Mononuclear cell (primary cell): ENCODE results near the gene DCAF5. TPM values are rescaled to one million over a fixed set of nuclear protein-coding genes. Genes with fewer than 3 reads are reported as not detected.
"Not testable (repeated sequence)": the region's sequence is repeated elsewhere in the genome, so short reads cannot be mapped to it uniquely, and the experiment has no call there.

Experiments
- H3K27me3 ChIP-seq: 2 replicates; pipeline ENCODE4 v1.6.0; 2011; ENCODE audit warnings: low read length, control low read depth; ENCODE audit not compliant: insufficient read depth
- H3K4me1 ChIP-seq: 2 replicates; pipeline ENCODE4 v1.5.1; 2011; ENCODE audit warnings: mild to moderate bottlenecking, low read length, control low read depth; ENCODE audit not compliant: insufficient read depth
- H3K4me3 ChIP-seq: 2 replicates; pipeline ENCODE4 v1.5.1; 2011; ENCODE audit warnings: mild to moderate bottlenecking, low read length, moderate library complexity
- H3K9me3 ChIP-seq: 2 replicates; pipeline ENCODE4 v1.5.1; 2011; ENCODE audit warnings: low read depth, mild to moderate bottlenecking, control low read depth, low read length
- total RNA-seq: library from RNA; depleted of rRNA; stranded (reverse); fragments of >200 nt; gene quantifications from one replicate; pipeline ENCODE4 v1.2.3, GENCODE V29; 2012

The DCAF5 gene
- total RNA-seq, 1 donor: 42.2 TPM

DNA sequence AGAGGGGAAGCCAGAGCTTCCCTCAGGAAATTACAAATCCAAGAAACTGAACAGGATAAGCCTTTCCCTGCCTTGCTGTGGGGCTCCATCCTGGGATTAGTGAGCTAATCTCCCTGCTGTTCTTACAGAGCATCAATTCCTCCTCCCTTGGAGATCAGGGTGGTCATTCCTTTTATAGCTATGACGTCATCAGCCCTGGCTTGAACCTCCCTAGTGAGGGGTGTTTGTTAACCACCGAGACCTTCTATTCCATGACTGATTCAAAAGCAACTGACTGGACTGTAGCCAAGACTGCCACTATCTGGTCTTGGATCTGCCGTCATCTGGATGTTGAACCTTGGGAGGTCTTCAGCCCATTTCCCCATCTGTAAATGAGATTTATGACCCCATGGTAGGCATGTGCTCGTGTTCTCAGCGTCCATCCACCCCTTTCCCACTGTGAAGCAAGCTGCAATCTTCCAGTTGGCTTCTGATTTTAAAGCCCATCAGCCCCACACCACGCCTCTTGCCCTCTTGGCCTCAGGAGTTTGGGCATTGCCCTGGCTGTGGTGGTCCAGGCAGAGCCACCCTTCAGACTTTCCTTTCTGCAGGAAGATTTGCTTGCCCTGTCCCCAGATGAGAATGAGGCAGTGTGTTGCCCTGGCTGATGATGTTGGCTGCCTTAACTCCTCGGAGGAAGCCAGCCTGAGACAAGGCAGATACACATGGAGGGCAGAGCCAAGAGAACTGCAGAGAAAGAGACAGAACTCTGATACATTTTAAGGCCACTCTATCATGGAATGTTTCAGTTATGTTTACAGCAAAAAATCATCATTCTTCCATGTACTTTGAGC is 114.2 kb downstream of the DCAF5 start:
- H3K4me1 ChIP-seq: peaks cover 35% of the 10 kb centered on the region

DNA sequence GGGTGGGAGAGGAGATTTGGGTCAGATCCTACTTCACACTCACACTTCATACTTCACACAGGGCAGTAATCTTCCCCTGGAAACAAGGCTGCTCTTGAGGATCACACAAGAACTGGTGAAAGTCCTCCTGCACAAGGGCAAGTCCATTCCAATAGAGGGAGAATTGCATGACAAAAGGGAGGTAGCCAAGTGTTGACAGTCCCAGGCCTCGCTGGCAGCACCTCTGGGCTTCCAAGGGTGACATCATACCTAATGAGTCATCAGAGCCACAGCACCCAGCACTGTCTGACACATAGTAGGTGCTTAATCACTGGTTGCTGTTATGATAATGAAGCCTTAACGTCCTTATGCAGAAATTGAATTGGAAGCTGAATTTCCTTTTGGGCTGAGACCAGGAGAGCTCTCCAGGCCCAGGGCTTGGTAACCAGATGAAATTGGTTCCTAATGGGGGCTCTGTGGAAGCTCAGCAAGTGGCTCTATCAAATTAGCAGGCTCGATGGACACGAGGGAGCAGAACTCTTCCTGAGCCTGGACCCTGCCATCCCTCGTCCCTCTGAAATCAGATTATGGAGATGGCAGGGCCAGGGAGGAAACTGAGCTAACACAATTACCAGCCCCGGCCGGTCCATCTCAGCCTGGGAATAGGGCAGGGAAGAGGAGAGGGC is 115.0 kb downstream of the DCAF5 start:
- H3K4me1 ChIP-seq: peaks cover 27% of the 10 kb centered on the region
- H3K4me3 ChIP-seq: no peak overlapping the region
- H3K27me3 ChIP-seq: no peaks in the 10 kb centered on the region
- H3K9me3 ChIP-seq: no peaks in the 10 kb centered on the region

More for the DNA sequence above, 114.2 kb downstream of the DCAF5 start:
- H3K4me3 ChIP-seq: no peak overlapping the region
- no peaks in the 10 kb centered on the region for H3K9me3 ChIP-seq
- no peaks in the 10 kb centered on the region for H3K27me3 ChIP-seq

DNA sequence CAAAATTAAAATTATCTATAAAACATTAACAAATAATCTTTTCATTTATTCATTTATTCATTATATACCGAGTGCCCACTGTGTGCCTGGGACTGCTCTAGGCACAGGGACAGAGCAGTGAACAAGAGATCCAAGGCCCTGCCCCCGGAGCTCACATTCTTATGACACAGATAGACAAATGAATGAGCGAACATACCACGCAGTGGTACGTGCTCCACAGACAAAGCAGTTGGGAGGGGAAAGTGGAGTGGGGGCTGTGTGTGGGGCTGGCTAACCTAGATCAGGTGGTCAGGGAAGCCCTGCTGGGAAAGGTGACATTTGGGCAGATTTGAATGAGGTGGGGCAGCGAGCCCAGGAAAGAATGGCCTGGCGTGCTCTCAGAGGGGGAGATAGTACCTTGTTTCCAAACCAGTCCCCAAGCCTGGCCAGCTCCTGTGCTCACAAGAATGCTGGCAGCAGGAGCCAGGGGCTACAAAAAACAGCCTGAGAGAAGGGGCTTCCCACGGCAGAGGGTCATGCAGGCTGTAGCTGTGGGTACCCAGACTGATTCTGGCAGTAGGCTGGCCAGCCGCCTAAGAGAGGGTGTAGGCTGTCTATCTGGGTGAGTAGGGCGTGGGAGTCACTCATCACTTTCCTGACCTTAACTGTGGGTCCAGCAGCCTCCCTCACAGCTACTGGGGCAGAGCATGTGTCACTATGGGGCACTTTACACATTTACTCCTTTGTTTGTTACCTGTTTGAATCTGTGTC is 116.0 kb downstream of the DCAF5 start:
- Histone ChIP-seq H3K4me3 (no peak overlapping the region), H3K4me1 (peaks cover 18% of the 10 kb centered on the region), H3K9me3 (no peaks in the 10 kb centered on the region), H3K27me3 (no peaks in the 10 kb centered on the region)

DNA sequence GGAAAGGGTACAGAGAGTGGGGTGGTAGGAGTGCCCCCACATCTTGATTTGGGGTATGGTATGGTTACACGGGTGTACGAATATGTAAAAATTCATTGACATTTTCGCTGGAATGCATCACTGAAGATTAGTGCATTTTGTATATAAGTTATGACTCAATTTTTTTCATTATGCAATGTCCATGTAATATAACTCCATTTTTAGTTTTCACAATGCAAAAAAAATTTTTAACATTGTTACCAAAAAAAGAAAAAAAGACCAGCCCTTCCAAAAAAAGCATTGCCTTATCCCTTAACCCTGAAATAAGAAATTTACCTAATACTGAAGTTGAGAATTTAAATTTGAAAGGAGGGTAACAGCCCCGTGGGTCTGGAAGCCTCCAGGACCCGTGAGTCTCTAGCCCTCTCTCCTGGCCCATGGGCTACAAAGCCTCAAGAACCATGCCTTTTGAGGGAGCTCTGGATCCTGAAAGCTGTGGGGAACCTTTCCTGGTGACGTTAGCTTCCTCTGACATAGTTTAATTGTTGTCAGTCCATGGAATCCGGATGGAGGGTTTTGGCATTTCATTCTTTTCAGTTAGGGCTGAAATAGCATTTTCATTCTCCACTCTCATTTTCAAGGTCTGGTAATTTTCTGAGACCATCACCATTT is 118.2 kb downstream of the DCAF5 start:
- Histone ChIP-seq H3K27me3 (no peaks in the 10 kb centered on the region), H3K9me3 (no peaks in the 10 kb centered on the region), H3K4me3 (no peak overlapping the region), H3K4me1 (peaks cover 3% of the 10 kb centered on the region)

DNA sequence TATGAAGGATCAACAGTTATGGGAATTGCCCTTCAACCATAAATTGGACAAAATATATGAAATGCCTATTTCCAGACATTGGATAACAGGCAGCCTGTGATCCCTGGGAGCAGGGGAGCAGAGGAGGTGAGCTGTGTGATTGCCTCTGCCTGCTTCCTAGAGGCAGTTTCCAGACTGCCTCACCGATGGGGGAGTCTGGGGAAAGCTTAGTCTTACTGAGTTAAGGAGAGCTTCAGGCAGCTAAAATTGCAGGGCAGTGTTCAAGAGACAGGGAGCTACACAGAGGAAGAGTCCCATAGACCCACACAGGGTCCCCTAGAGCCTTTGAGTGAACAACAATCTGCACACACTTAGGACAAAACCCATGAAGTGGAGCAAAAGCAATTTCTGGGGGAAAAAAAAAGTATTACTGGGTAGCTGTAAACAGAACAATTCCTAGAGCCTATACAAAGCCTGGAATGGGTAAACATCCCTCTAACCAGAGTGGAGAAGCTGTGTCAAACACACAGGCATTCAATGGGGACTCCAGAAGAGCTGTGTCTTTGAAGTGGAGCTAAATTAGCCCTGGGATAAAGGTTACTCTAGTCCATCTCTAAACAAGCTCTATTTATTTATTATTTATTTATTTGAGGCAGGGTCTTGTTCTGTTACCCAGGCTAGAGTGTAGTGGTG is 125.5 kb downstream of the DCAF5 start:
- no peaks in the 10 kb centered on the region for H3K27me3 ChIP-seq
- H3K9me3 ChIP-seq: no peaks in the 10 kb centered on the region
- no peak overlapping the region for H3K4me3 ChIP-seq
- H3K4me1 ChIP-seq: no peaks in the 10 kb centered on the region

DNA sequence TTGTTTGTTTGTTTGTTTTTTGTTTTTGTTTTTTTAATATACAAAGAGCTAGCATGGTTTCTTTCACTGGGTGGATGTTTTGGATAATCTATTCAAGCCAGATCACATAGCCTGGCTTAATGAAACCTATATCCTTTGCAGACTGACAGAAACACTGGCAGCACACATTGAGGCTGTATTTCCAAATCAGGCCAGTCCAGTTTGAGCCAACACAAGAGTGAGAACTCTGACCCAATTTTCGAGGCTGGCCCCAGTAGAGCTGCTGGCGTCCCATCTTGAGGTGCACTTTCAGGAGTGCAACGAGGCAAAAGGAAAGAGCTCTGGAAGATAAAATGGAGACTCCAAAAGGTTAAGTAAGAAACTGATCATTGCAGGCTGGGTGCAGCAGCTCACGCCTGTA is 129.9 kb downstream of the DCAF5 start:
- no peak overlapping the region for H3K4me3 ChIP-seq
- no peaks in the 10 kb centered on the region for H3K9me3 ChIP-seq
- no peaks in the 10 kb centered on the region for H3K27me3 ChIP-seq
- H3K4me1 ChIP-seq: no peaks in the 10 kb centered on the region

DNA sequence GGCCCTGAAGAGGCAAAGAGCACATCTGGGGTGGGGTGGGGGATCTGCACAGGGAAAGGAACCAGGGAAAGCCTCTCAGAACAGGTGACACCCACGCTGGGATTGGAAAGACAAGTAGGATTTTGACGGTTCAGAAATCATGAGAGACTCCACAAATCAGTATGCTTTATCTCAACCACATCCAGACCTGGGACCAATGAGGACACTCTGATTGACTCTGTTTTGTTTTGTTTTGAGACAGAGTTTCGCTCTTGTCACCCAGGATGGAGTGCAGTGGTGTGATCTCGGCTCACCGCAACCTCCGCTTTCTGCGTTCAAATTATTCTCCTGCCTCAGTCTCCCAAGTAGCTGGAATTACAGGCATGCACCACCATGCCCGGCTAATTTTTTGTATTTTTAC is 130.8 kb downstream of the DCAF5 start:
- H3K9me3 ChIP-seq, H3K4me1 ChIP-seq: not testable (repeated sequence)

DNA sequence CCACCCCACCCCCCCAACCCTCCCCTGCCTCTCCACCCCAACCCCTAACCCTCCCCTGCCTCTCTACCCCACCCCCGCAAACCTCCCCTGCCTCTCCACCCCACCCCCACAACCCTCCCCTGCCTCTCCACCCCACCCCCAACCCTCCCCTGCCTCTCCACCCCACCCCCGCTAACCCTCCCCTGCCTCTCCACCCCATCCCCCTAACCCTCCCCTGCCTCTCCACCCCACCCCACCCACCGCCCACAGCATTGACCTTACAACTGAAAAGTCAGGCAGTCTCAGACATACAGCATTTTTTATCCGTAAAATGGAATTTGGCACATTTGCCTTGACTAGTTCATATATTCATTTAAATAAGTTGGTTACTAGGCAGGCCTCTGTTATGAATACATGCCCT is 135.2 kb downstream of the DCAF5 start:
- H3K4me1 ChIP-seq: peaks cover 20% of the 10 kb centered on the region
- no peaks in the 10 kb centered on the region for H3K9me3 ChIP-seq
- no peaks in the 10 kb centered on the region for H3K27me3 ChIP-seq
- H3K4me3 ChIP-seq: no peak overlapping the region

More for the DNA sequence above, 130.8 kb downstream of the DCAF5 start:
- H3K27me3 ChIP-seq, H3K4me3 ChIP-seq: not testable (repeated sequence)

DNA sequence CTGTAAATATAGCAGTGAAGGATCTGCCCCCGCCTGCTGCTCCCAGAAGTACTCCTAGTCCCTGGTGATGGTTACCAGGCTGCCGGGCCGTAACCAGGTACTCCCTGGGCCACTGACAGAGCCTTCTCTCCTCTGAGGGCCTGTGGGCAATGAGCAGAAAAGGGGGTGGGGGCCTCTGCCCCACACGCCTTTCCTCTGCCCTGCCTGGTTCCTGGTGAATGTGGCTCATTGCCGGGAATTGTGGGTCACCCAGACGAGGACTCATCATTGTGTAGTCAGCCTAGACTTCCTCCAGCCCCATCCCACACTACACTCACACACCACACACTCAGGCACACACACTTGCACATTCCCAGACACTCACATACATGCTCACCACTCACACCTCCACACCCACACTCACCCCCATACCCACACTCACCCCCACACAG is 138.1 kb downstream of the DCAF5 start:
- H3K4me3 ChIP-seq: no peak overlapping the region
- H3K9me3 ChIP-seq: no peaks in the 10 kb centered on the region
- peaks cover 28% of the 10 kb centered on the region for H3K4me1 ChIP-seq
- H3K27me3 ChIP-seq: no peaks in the 10 kb centered on the region

DNA sequence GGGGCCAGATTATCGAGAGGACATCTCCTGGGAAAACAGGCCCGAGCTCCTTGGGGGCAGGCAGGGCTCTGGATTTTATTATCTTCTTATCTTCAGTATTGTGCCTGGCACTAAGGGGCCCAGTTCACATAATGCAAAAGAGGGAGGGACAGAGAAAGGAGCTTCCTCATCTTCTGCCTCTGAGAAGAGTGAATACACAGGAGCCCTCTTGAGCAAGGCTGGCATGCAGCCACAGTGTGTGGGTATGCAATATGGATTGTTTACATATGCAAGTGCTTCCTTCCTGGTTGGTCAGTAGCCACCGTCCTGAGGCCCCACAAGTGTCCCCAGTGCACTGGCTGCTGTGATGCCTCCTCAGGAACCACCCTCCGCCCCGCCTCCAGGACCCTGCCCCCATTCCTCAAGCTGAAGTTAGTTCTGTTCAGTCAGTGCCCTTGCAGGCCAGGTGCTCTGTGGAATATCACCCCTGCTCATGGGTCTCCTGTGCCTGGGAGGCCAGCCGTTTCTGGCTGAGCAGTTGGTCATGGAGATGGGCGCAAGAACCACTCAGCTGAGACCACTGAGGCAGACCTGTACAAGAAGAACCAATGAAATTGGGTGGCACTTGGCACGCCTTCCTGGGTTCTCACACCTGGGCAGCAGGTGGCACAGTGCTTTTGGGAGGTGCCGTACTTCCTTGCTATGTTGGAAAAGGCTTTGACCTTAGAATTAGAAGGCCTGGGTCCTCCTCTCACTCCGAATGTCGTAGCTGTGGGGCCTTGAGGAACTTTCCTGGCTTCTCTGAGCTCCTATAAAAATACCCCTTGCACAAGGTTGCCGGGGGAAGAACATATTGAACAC is 138.8 kb downstream of the DCAF5 start:
- Histone ChIP-seq H3K9me3 (no peaks in the 10 kb centered on the region), H3K4me3 (no peak overlapping the region), H3K27me3 (no peaks in the 10 kb centered on the region), H3K4me1 (peaks cover 28% of the 10 kb centered on the region)

DNA sequence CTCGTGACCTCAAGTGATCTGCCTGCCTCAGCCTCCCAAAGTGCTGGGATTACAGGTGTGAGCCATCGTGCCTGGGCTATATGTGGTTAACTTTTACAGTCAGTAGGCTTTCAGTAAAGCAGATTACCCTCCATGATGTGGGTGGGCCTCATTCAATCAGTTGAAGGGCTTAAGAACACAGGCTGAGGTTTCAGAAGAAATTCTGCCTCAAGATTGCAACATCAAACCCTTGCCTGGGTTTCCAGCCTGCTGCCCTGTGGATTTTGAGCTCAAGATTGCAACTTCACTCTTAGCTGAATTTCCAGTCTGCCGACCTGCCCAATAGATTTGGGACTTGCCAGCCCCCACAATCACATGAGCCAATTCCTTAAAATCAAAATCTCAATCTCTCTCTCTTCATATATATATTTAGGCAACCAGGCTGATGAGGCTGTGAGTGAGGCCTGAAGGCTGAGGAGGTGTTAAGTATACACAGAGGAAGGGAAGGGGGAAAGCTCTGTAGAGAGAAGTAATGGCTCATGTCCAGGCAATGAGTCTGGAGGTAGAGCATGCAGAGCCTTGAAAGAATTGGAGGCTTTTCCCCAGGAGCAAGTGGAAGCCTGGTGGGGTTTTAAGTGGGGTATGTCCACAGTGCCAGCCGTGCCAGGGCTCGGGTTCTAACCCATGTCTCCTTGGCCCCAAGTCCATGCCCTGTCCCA is 140.5 kb downstream of the DCAF5 start:
- no peaks in the 10 kb centered on the region for H3K27me3 ChIP-seq
- peaks cover 28% of the 10 kb centered on the region for H3K4me1 ChIP-seq

DNA sequence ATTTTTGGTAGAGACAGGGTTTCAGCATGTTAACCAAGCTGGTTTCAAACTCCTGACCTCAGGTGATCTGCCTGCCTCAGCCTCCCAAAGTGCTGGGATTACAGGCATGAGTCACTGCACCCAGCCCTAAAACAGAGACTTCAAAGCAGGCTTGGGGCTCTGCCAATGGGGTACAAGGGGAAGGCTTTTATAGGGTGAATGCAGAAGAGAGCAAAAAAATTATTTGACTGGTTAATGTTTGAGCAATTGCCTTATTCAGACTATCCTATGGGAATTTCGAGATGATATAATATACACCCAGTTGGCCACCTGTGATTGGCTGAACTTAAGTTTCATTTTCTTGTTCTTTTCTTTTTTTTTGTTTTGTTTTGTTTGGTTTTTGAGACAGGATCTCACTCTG is 142.3 kb downstream of the DCAF5 start:
- Histone ChIP-seq H3K4me1 (peaks cover 28% of the 10 kb centered on the region), H3K27me3 (no peaks in the 10 kb centered on the region), H3K4me3 (no peak overlapping the region)

More for the DNA sequence above, 140.5 kb downstream of the DCAF5 start:
- Histone ChIP-seq H3K4me3 (no peak overlapping the region), H3K9me3 (no peaks in the 10 kb centered on the region)

DNA sequence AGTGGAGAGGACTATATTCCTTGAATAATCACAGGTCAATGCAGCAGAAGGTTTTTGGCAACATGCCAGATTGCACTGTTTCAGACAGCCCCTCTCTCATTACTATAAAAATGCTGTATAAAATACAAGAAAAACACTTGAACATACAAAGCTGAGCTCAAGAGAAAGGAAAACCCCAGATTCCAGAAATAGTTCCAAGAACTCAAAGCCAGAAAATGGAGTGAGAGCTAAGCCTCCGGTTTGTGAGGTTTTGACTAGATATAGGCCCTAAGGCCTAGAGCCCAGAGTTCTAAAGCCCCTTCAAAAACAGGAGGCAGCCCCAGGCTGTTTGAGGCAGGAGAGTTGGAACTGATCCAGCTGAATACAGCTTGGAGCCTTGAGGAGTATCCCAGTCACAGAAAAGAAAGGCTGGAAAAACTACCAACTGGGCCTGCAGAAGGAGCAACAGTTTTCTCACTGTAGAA is 144.5 kb downstream of the DCAF5 start:
- Histone ChIP-seq H3K9me3 (no peaks in the 10 kb centered on the region), H3K4me1 (peaks cover 15% of the 10 kb centered on the region), H3K27me3 (no peaks in the 10 kb centered on the region), H3K4me3 (no peak overlapping the region)

More for the DNA sequence above, 142.3 kb downstream of the DCAF5 start:
- no peaks in the 10 kb centered on the region for H3K9me3 ChIP-seq
